Karpas-422 (cell line): ENCODE measurements around the gene CS. TPM values are rescaled to one million over a fixed set of nuclear protein-coding genes. Genes with fewer than 3 reads are reported as not detected.

Experiments
- DNase-seq: peaks from one replicate; pipeline ENCODE4 v3.0.0-alpha.2; 2015
- H2AFZ ChIP-seq: fragments of 200-600 bp; sonication (generic); 2 replicates; pipeline ENCODE4 v1.6.1; 2014; ENCODE audit warnings: antibody characterized with exemption, low read length, mixed read lengths
- H3K27ac ChIP-seq: fragments of 200-600 bp; sonication (generic); 2 replicates; pipeline ENCODE4 v1.5.1; 2014; ENCODE audit warnings: mild to moderate bottlenecking, low read length, moderate library complexity
- H3K27me3 ChIP-seq: fragments of 200-600 bp; sonication (generic); 2 replicates; pipeline ENCODE4 v1.6.1; 2014; ENCODE audit warnings: low read length, mixed read lengths
- H3K36me3 ChIP-seq: fragments of 200-600 bp; sonication (generic); 2 replicates; pipeline ENCODE4 v1.6.1; 2014; ENCODE audit warnings: low read length, mixed read lengths; ENCODE audit not compliant: insufficient read depth
- H3K4me1 ChIP-seq: fragments of 200-600 bp; sonication (generic); 2 replicates; pipeline ENCODE4 v1.6.1; 2014; ENCODE audit warnings: mild to moderate bottlenecking, low read length, mixed read lengths
- H3K4me2 ChIP-seq: fragments of 200-600 bp; sonication (generic); 2 replicates; pipeline ENCODE4 v1.6.1; 2014; ENCODE audit warnings: low read length, low read depth, mild to moderate bottlenecking; ENCODE audit not compliant: poor library complexity, severe bottlenecking
- H3K4me3 ChIP-seq: fragments of 200-600 bp; sonication (generic); 2 replicates; pipeline ENCODE4 v1.5.1; 2014; ENCODE audit warnings: mild to moderate bottlenecking, antibody characterized with exemption, low read length, mixed read lengths
- H3K79me2 ChIP-seq: fragments of 200-600 bp; sonication (generic); 2 replicates; pipeline ENCODE4 v1.6.1; 2014; ENCODE audit warnings: mild to moderate bottlenecking, low read length, mixed read lengths
- H3K9ac ChIP-seq: fragments of 200-600 bp; sonication (generic); 2 replicates; pipeline ENCODE4 v1.6.0; 2014; ENCODE audit warnings: low read length
- H3K9me2 ChIP-seq: fragments of 200-600 bp; sonication (generic), shearing (Covaris generic); replicated peaks from 2 replicates; pipeline ENCODE4 v1.6.0; 2014; ENCODE audit warnings: mild to moderate bottlenecking, low read length, moderate library complexity; ENCODE audit not compliant: insufficient read depth
- H3K9me3 ChIP-seq: fragments of 300-700, 200-600 bp; sonication (generic); 2 replicates; pipeline ENCODE4 v1.6.1; 2014; ENCODE audit warnings: low read length, mixed read lengths
- H4K20me1 ChIP-seq: fragments of 200-600 bp; sonication (generic); 2 replicates; pipeline ENCODE4 v1.6.1; 2014; ENCODE audit warnings: mild to moderate bottlenecking, antibody characterized with exemption, low read length, low read depth; ENCODE audit not compliant: insufficient read depth
- total RNA-seq: library from RNA; depleted of rRNA; stranded (reverse); fragments of >200 nt; shearing (Covaris generic); gene quantifications from 2 replicates; pipeline ENCODE4 v1.2.3, GENCODE V29; 2014; ENCODE audit warnings: low replicate concordance

CS gene
- total RNA-seq, 1 experiment from 2014 or later, result 158 TPM

DNA sequence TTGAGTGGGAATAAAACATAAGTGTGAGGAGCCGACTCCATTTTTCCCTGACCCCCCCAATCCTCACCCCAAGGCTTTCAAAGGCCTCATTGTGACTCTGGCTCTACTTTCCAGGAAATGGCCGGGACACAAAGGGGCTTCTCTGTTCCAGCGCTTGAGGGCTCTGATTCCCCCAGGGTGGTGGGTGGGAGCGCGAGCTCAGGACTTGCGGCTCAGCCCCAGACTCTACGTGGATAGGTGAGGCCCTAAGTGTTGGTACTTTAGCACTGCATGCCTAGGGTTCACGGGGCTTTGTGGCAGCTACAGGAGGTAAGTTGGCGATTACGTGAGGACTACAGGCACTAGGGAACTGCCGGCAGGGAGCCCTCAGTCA is 15.1 kb upstream of the CS start:
- no peaks in the 10 kb centered on the region for H3K9me2 ChIP-seq
- peak; percentile 64 for DNase-seq
- peak overlapping the region; percentile 62 for H3K27ac ChIP-seq
- H3K4me3 ChIP-seq, result peak overlapping the region; percentile 99
- peak overlapping the region; percentile 100 for H3K9ac ChIP-seq
- H3K9me3 ChIP-seq, result no peaks in the 10 kb centered on the region
- H3K27me3 ChIP-seq, result no peaks in the 10 kb centered on the region
- H3K36me3 ChIP-seq, result peaks cover 21% of the 10 kb centered on the region; the same call in 1 of the 2 replicates
- no peaks in the 10 kb centered on the region for H4K20me1 ChIP-seq
- H3K79me2 ChIP-seq, result peaks cover 18% of the 10 kb centered on the region
- H3K4me1 ChIP-seq, result peaks cover 21% of the 10 kb centered on the region
- H3K4me2 ChIP-seq, result peak overlapping the region; percentile 98
- peak overlapping the region; percentile 74; the same call in 1 of the 2 replicates for H2AFZ ChIP-seq

DNA sequence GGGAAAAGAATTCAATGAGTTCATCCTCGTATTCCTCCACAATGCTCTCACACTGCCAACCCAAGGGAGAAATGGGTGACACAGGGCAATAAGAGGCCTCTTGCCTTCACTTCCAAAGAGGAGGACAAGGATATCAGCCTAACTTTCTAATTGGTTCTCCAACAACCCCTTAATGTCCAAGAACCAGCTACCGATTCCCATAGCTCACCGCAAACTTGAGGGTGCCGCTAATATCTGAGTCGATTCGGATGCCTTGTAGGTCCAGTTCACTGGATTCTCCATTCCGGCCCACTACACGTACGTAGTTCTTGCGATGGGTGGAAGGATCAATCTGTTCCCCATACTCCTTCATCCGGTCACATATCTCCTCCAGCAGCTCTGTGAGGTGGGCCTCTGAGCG is 10.9 kb upstream of the CS start:
- DNase-seq, result no peak

DNA sequence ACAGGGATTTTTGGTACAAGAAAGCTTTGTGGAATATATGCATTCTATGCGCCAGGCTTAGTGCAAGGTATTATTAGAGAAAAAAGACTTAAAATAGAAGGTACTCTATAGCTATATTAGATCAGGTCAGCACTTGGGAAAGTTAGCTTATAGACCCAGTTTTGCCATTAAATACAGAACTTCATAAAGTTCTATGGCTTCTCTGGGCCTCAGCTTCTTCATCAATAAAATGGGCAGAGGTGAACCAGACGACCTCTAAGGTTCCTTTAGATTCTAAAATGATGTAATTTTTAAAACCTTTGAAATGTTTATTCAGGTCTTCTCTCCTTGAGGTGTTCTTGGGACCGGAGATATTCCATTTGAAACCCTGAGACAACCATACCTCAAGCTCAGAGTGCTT is 8.6 kb upstream of the CS start:
- no peak for DNase-seq
- Histone ChIP-seq H3K4me2 (no peak overlapping the region), H3K9me2 (no peaks in the 10 kb centered on the region), H3K4me3 (no peak overlapping the region), H3K27me3 (no peaks in the 10 kb centered on the region), H2AFZ (no peak overlapping the region), H3K27ac (no peak overlapping the region), H3K36me3 (peaks cover 20% of the 10 kb centered on the region; the same call in 1 of the 2 replicates), H4K20me1 (no peaks in the 10 kb centered on the region), H3K9me3 (no peaks in the 10 kb centered on the region), H3K79me2 (0 out of 2 replicates have a peak, but pooled peaks cover 7% of the 10 kb centered on the region), H3K4me1 (no peaks in the 10 kb centered on the region), H3K9ac (no peak overlapping the region)

More for the DNA sequence above, 10.9 kb upstream of the CS start:
- Histone ChIP-seq H3K4me3 (no peak overlapping the region), H3K9me2 (no peaks in the 10 kb centered on the region), H3K27ac (no peak overlapping the region), H3K27me3 (no peaks in the 10 kb centered on the region), H3K9me3 (no peaks in the 10 kb centered on the region), H3K79me2 (peaks cover 25% of the 10 kb centered on the region), H3K9ac (no peak overlapping the region), H3K4me2 (no peak overlapping the region), H2AFZ (no peak overlapping the region), H3K4me1 (peaks cover 10% of the 10 kb centered on the region), H4K20me1 (no peaks in the 10 kb centered on the region), H3K36me3 (peaks cover 26% of the 10 kb centered on the region; the same call in 1 of the 2 replicates)

DNA sequence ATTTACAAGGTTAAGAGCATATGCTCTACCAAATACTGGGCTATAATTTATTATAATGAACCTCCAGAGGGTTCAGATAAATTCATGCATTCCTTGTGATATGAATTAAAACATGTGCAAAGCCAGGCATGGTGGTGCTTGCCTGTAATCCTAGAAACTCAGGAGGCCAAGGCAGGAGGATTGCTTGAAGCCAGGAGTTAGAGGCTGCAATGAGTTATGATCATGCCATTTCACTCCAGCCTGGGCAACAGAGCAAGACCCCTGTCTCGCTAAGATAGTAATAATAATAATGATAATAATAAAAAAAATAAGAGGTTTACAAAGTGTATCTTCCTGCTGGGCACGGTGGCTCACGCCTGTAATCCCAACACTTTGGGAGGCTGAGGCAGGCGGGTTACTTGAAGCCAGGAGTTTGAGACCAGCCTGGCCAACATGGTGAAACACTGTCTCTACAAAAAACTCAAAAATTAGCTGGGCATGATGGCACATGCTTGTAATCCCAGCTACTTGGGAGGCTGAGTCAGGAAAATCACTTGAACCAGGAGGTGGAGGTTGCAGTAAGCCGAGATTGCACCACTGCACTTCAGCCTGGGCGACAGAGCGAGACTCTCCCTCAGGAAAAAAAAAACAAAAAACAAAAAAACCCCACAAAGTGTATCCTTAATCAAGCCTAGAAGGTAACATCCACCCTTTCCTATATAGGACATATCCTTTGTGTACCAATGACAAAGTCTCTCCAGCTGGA is 7.3 kb upstream of the CS start:
- Histone ChIP-seq H3K27me3 (no peaks in the 10 kb centered on the region), H3K9me3 (no peaks in the 10 kb centered on the region), H3K36me3 (peaks cover 20% of the 10 kb centered on the region; the same call in 1 of the 2 replicates), H3K4me3 (no peak overlapping the region), H3K4me1 (peaks cover 10% of the 10 kb centered on the region), H3K4me2 (no peak overlapping the region), H2AFZ (no peak overlapping the region), H3K27ac (no peak overlapping the region), H3K9me2 (no peaks in the 10 kb centered on the region), H3K9ac (no peak overlapping the region), H4K20me1 (no peaks in the 10 kb centered on the region), H3K79me2 (0 out of 2 replicates have a peak, but pooled peaks cover 7% of the 10 kb centered on the region)
- no peak for DNase-seq

DNA sequence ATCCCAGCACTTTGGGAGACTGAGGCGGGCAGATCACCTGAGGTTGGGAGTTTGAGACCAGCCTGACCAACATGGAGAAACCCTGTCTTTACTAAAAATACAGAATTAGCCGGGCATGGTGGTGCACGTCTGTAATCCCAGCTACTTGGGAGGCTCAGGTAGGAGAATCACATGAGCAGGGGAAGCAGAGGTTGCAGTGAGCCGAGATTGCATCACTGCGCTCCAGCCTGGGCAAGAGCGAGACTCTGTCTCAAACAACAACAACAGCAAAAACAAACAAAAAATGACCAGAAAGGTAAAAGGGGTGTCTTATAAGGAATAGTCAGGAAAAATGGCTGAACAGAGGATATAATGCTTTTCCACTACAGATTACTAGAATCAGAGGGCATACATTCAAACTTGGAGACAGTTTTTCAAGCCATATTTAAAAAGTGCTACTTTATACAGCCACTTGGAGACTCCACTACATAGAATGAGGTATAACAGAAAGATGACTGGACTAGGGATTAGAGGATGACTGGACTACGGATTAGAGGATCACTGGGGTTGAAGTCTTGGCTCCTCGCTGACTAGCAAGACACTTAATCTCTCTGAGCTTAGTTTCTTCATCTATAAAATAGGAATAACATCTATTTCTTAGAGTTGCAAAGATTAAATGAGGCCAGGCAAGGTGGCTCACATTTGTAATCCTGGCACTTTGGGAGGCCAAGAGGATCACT is 4.9 kb upstream of the CS start:
- H3K27me3 ChIP-seq, result no peaks in the 10 kb centered on the region
- no peak overlapping the region for H3K9ac ChIP-seq
- no peak overlapping the region for H3K4me2 ChIP-seq
- peaks cover 14% of the 10 kb centered on the region; the same call in 1 of the 2 replicates for H3K79me2 ChIP-seq
- no peak overlapping the region for H3K27ac ChIP-seq
- H3K9me3 ChIP-seq, result no peaks in the 10 kb centered on the region
- H3K4me1 ChIP-seq, result peaks cover 30% of the 10 kb centered on the region
- peaks cover 9% of the 10 kb centered on the region; the same call in 1 of the 2 replicates for H3K36me3 ChIP-seq
- no peaks in the 10 kb centered on the region for H3K9me2 ChIP-seq
- no peak for DNase-seq
- no peak overlapping the region for H2AFZ ChIP-seq
- no peak overlapping the region for H3K4me3 ChIP-seq
- no peaks in the 10 kb centered on the region for H4K20me1 ChIP-seq

DNA sequence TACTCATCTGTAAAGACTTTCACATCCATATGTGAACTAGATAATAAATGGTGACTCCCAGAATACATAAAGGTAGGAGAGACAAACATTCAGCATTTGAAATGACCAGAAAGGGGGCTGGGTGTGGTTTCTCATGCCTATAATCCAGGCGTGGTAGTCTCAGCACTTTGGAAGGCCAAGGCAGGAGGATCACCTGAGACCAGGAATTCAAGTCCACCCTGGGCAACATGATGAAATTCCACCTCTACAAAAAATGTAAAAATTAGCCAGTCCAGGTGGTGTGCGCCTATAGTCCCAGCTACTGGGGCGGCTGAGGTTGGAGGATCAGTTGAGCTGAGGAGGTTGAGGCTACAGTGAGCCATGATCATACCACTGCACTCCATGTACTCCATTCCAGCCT is 4.1 kb upstream of the CS start:
- Histone ChIP-seq H3K27me3 (no peaks in the 10 kb centered on the region), H3K36me3 (peaks cover 6% of the 10 kb centered on the region; the same call in 1 of the 2 replicates), H3K9me3 (no peaks in the 10 kb centered on the region), H3K4me1 (peaks cover 30% of the 10 kb centered on the region), H3K4me2 (no peak overlapping the region), H3K9me2 (no peaks in the 10 kb centered on the region), H3K4me3 (no peak overlapping the region), H3K79me2 (peaks cover 22% of the 10 kb centered on the region), H3K9ac (no peak overlapping the region), H2AFZ (no peak overlapping the region), H4K20me1 (no peaks in the 10 kb centered on the region), H3K27ac (no peak overlapping the region)
- DNase-seq, result no peak

DNA sequence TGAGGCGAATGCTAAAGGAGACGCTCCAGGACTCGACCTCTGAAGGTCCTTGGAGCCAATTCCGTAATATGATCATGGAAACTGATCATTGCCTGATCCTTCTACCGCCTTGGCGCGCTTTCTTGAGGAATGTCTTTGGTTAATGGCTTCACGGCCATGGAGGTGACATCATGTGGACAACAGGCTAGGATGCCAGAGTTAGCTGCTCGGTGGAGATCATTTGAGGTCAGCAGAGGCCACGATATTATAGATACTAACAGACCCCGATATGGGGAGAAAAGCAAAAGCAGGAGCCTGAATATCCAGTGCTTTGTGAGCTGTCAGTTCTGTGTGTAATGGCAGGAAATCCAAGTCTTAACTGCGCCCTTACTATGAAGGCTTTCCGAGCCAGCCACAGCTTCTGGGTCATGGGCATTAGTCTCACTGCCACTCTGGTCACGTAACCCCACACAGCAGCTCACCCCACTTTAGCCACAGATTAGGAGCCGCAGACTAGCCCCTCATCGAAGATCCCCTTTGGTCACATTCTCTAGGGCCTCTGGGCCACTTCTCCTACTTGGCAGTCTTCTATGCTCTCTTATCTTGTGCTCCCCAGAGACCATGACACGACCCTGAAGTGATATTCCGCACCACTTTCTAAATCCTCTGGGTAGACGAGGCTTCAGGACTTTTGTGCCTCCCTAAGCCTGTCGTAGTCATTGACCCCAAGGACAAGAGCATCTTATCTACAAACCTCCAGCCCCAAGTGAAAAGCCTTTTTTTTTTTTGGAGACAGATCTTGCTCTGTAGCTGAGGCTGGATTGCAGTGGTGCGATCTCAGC is 724 bp upstream of the CS start:
- Histone ChIP-seq H2AFZ (peak overlapping the region; percentile 62), H3K4me1 (peaks cover 64% of the 10 kb centered on the region), H3K79me2 (peaks cover 49% of the 10 kb centered on the region)

More for the DNA sequence above, 724 bp upstream of the CS start:
- no peaks in the 10 kb centered on the region for H3K9me2 ChIP-seq
- no peaks in the 10 kb centered on the region for H3K9me3 ChIP-seq
- H3K27ac ChIP-seq, result peak overlapping the region; percentile 67
- H3K4me3 ChIP-seq, result peak overlapping the region; percentile 75
- DNase-seq, result peak; percentile 50
- H3K4me2 ChIP-seq, result peak overlapping the region; percentile 98
- H3K36me3 ChIP-seq, result peaks cover 11% of the 10 kb centered on the region; the same call in 1 of the 2 replicates
- H3K9ac ChIP-seq, result peak overlapping the region; percentile 72
- no peaks in the 10 kb centered on the region for H3K27me3 ChIP-seq
- no peaks in the 10 kb centered on the region for H4K20me1 ChIP-seq
